Hepatocyte (in vitro differentiated cells): ENCODE results near the gene ZNF670. TPM values are rescaled to one million over a fixed set of nuclear protein-coding genes. Genes with fewer than 3 reads are reported as not detected.

Source experiments
- DNase-seq: peaks from one replicate; pipeline ENCODE4 v3.0.0-alpha.2; 2016; ENCODE audit warnings: low spot score
- H2AFZ ChIP-seq: fragments of 200-600 bp; sonication (generic); 2 replicates; pipeline ENCODE4 v1.6.0; 2016; ENCODE audit warnings: antibody characterized with exemption, mild to moderate bottlenecking
- H3K27ac ChIP-seq: fragments of 200-600 bp; sonication (generic); 2 replicates; pipeline ENCODE4 v1.5.1; 2016; ENCODE audit warnings: mild to moderate bottlenecking
- H3K27me3 ChIP-seq: fragments of 200-600 bp; sonication (generic); 2 replicates; pipeline ENCODE4 v1.6.1; 2016
- H3K36me3 ChIP-seq: fragments of 200-600 bp; sonication (generic); replicated peaks from 2 replicates; pipeline ENCODE4 v1.5.1; 2016; ENCODE audit warnings: low read depth; ENCODE audit not compliant: insufficient read depth
- H3K4me1 ChIP-seq: fragments of 200-600 bp; sonication (generic); 2 replicates; pipeline ENCODE4 v1.5.1; 2016; ENCODE audit warnings: mild to moderate bottlenecking, moderate library complexity; ENCODE audit not compliant: insufficient read depth
- H3K4me2 ChIP-seq: fragments of 200-600 bp; sonication (generic); 2 replicates; pipeline ENCODE4 v1.6.0; 2016
- H3K4me3 ChIP-seq: fragments of 200-600 bp; sonication (generic); 2 replicates; pipeline ENCODE4 v1.5.1; 2016; ENCODE audit warnings: mild to moderate bottlenecking
- H3K79me2 ChIP-seq: fragments of 200-600 bp; sonication (generic); 2 replicates; pipeline ENCODE4 v1.6.0; 2017; ENCODE audit warnings: mild to moderate bottlenecking
- H3K9me2 ChIP-seq: fragments of 200-600 bp; sonication (generic); replicated peaks from 2 replicates; pipeline ENCODE4 v1.6.0; 2017; ENCODE audit warnings: mild to moderate bottlenecking; ENCODE audit not compliant: insufficient read depth
- H3K9me3 ChIP-seq: fragments of 200-600 bp; sonication (generic); 2 replicates; pipeline ENCODE4 v1.5.1; 2016; ENCODE audit warnings: low read depth, mild to moderate bottlenecking
- H4K20me1 ChIP-seq: fragments of 200-600 bp; sonication (generic); 2 replicates; pipeline ENCODE4 v1.6.0; 2016; ENCODE audit warnings: mild to moderate bottlenecking; ENCODE audit not compliant: insufficient read depth, poor library complexity, severe bottlenecking
- CTCF ChIP-seq: fragments of 200-600 bp; sonication (generic); IDR thresholded peaks from 2 replicates; pipeline ENCODE4 v1.5.1; 2016; ENCODE audit warnings: antibody characterized with exemption, mild to moderate bottlenecking; ENCODE audit not compliant: poor library complexity
- EZH2 ChIP-seq: fragments of 200-600 bp; sonication (generic); IDR thresholded peaks from 2 replicates; pipeline ENCODE4 v1.6.1; 2016; ENCODE audit warnings: antibody characterized with exemption, mild to moderate bottlenecking, borderline replicate concordance
- EZH2phosphoT487 ChIP-seq: fragments of 200-600 bp; sonication (generic); IDR thresholded peaks from one replicate; pipeline ENCODE4 v1.6.1; 2018; ENCODE audit warnings: antibody characterized with exemption, mild to moderate bottlenecking, low read depth, moderate library complexity; ENCODE audit not compliant: unreplicated experiment, severe bottlenecking
- WGBS: methylation state at CpG from one replicate; pipeline ENCODE4 v1.1.6; 2016; ENCODE audit warnings: low lambda C conversion rate; ENCODE audit errors: missing lambda C conversion rate; 5-methylcytosine and 5-hydroxymethylcytosine counted together
- polyA plus RNA-seq: library from polyadenylated mRNA; unstranded; fragments of >200 nt; fragmentation: Nextera tagmentation; extraction: Ambion mirVana; gene quantifications from 2 replicates; pipeline ENCODE4 v1.2.1, GENCODE V29; 2016
- total RNA-seq: library from RNA; depleted of rRNA; stranded (reverse); fragments of >200 nt; gene quantifications from 2 replicates; pipeline ENCODE4 v1.2.3, GENCODE V29; 2014

ZNF670 gene
- total and polyA plus RNA-seq, 2 experiments from 2014 or later = 5.5 to 5.8 TPM

- WGBS = 67% methylated on average over 13 of the region's 13 CpGs
- peak overlapping the region; percentile 71 for H3K4me2 ChIP-seq
- no peaks in the 10 kb centered on the region for H3K27me3 ChIP-seq
- no peak for DNase-seq
- peaks cover 25% of the 10 kb centered on the region for H3K9me3 ChIP-seq
- TF ChIP-seq CTCF (no peak), EZH2phosphoT487 (no peak), EZH2 (no peak)
- H3K27ac ChIP-seq = peak overlapping the region; percentile 33
- peak overlapping the region; percentile 27 for H2AFZ ChIP-seq
- peaks cover 14% of the 10 kb centered on the region for H3K36me3 ChIP-seq
- peaks cover 34% of the 10 kb centered on the region for H3K79me2 ChIP-seq
- no peaks in the 10 kb centered on the region for H3K4me1 ChIP-seq
- H4K20me1 ChIP-seq = no peaks in the 10 kb centered on the region
- H3K9me2 ChIP-seq = no peaks in the 10 kb centered on the region
- peak overlapping the region; percentile 17 for H3K4me3 ChIP-seq
Measured at GRCh38 chr1:247104965-247105364, 26.4 kb upstream of the ZNF670 start.

GRCh38 chr1:247103859-247104591, 25.4 kb upstream of the ZNF670 start, which contains the start of gene ZNF669:
Gene ZNF669, minus strand, starts transcription at chr1:247104356. Its CDS starts 157 bp downstream, at chr1:247104199.
- no peaks in the 10 kb centered on the region for H3K27me3 ChIP-seq
- H2AFZ ChIP-seq = peak within 1 kb of the TSS; percentile 58
- TF ChIP-seq EZH2 = no peak
- TF ChIP-seq EZH2phosphoT487 = no peak
- TF ChIP-seq CTCF = no peak

GRCh38 chr1:247102381-247102780, 23.8 kb upstream of the ZNF670 start:
- Histone ChIP-seq H3K4me3 (peak overlapping the region; percentile 40), H3K9me2 (no peaks in the 10 kb centered on the region), H3K36me3 (peaks cover 14% of the 10 kb centered on the region), H3K27ac (no peak overlapping the region), H4K20me1 (no peaks in the 10 kb centered on the region), H3K4me2 (peak overlapping the region; percentile 90), H3K4me1 (no peaks in the 10 kb centered on the region), H3K79me2 (peaks cover 30% of the 10 kb centered on the region), H3K27me3 (no peaks in the 10 kb centered on the region), H3K9me3 (peaks cover 28% of the 10 kb centered on the region), H2AFZ (no peak overlapping the region)
- DNase-seq = no peak
- TF ChIP-seq EZH2 (no peak), EZH2phosphoT487 (no peak), CTCF (no peak)
- 93% methylated on average over 1 of the region's 1 CpG for WGBS

More at GRCh38 chr1:247103859-247104591, 25.4 kb upstream of the ZNF670 start, which contains the start of gene ZNF669:
- WGBS = 2% methylated on average over 54 of the region's 58 CpGs
- H3K4me2 ChIP-seq = peak within 1 kb of the TSS; percentile 90
- peaks cover 25% of the 10 kb centered on the region for H3K9me3 ChIP-seq
- no peaks in the 10 kb centered on the region for H3K4me1 ChIP-seq
- H4K20me1 ChIP-seq = no peaks in the 10 kb centered on the region
- peak within 1 kb of the TSS; percentile 94 for H3K27ac ChIP-seq
- peaks cover 14% of the 10 kb centered on the region for H3K36me3 ChIP-seq
- H3K9me2 ChIP-seq = no peaks in the 10 kb centered on the region
- peak; percentile 99 for DNase-seq
- H3K4me3 ChIP-seq = peak within 1 kb of the TSS; percentile 40
- peaks cover 30% of the 10 kb centered on the region for H3K79me2 ChIP-seq
